Liver (tissue), 9 donors: Measurements from ENCODE around the gene PDP2. TPM values are rescaled to one million over a fixed set of nuclear protein-coding genes. Genes with fewer than 3 reads are reported as not detected.

Source experiments
- DNase-seq: peaks from one replicate; pipeline ENCODE4 v3.0.0-alpha.2; 2017; ENCODE audit warnings: low spot score
- H3K27ac ChIP-seq, 2 donors: one replicate each; pipeline ENCODE4 v1.7.0; 2013; ENCODE audit warnings: inconsistent platforms in 2 of 2, low read length in 2 of 2, control low read depth in 1 of 2, low read depth in 1 of 2, mild to moderate bottlenecking in 1 of 2
- H3K27me3 ChIP-seq, 4 donors: one replicate each; pipeline versions ENCODE4 v1.6.1 to v1.7.0; 2013; ENCODE audit warnings: low read length in 3 of 4, inconsistent platforms in 1 of 4, mild to moderate bottlenecking in 1 of 4, moderate library complexity in 1 of 4; ENCODE audit not compliant: control insufficient read depth in 4 of 4, insufficient read depth in 4 of 4
- H3K36me3 ChIP-seq, 4 donors: one replicate each; pipeline versions ENCODE4 v1.6.1 to v1.7.0; 2013; ENCODE audit warnings: low read length in 3 of 4, mild to moderate bottlenecking in 3 of 4, low read depth in 1 of 4, moderate library complexity in 1 of 4; ENCODE audit not compliant: control insufficient read depth in 4 of 4, insufficient read depth in 3 of 4
- H3K4me1 ChIP-seq, 4 donors: one replicate each; pipeline versions ENCODE4 v1.6.1 to v1.7.0; 2013; ENCODE audit warnings: low read length in 3 of 4, mild to moderate bottlenecking in 3 of 4, moderate library complexity in 1 of 4; ENCODE audit not compliant: control insufficient read depth in 4 of 4, insufficient read depth in 4 of 4
- H3K4me3 ChIP-seq, 3 donors: one replicate each; pipeline versions ENCODE4 v1.6.1 to v1.7.0; 2013; ENCODE audit warnings: low read length in 3 of 3, control low read depth in 1 of 3, low read depth in 1 of 3, mild to moderate bottlenecking in 1 of 3
- H3K9ac ChIP-seq, 2 donors: one replicate each; pipeline ENCODE4 v1.7.0; 2013; ENCODE audit warnings: low read length in 2 of 2, mild to moderate bottlenecking in 2 of 2, moderate library complexity in 2 of 2, control low read depth in 1 of 2, low read depth in 1 of 2
- H3K9me3 ChIP-seq, 4 donors: one replicate each; pipeline versions ENCODE4 v1.6.1 to v1.7.0; 2013; ENCODE audit warnings: low read length in 3 of 4; ENCODE audit not compliant: control insufficient read depth in 4 of 4
- ATF3 ChIP-seq: IDR thresholded peaks from 2 replicates; pipeline ENCODE4 v1.6.1; 2016; ENCODE audit warnings: antibody characterized with exemption
- EGR1 ChIP-seq, 2 donors: IDR thresholded peaks; 2 replicates each; pipeline ENCODE4 v1.6.1; 2016 to 2018; ENCODE audit warnings: antibody characterized with exemption in 2 of 2, low read depth in 2 of 2
- FOXA1 ChIP-seq: IDR thresholded peaks from 2 replicates; pipeline ENCODE4 v1.6.1; 2016; ENCODE audit warnings: antibody characterized with exemption
- FOXA2 ChIP-seq: IDR thresholded peaks from 2 replicates; pipeline ENCODE4 v1.6.1; 2016; ENCODE audit warnings: antibody characterized with exemption
- HNF4A ChIP-seq, 2 donors: conservative IDR thresholded peaks; 2 replicates each; pipeline ENCODE4 v1.6.1; 2016; ENCODE audit warnings: antibody characterized with exemption in 2 of 2, mild to moderate bottlenecking in 2 of 2
- HNF4G ChIP-seq: IDR thresholded peaks from 2 replicates; pipeline ENCODE4 v1.6.1; 2016; ENCODE audit warnings: antibody characterized with exemption
- JUND ChIP-seq, 2 donors: IDR thresholded peaks; 2 replicates each; pipeline ENCODE4 v1.6.1; 2016; ENCODE audit warnings: antibody characterized with exemption in 2 of 2
- REST ChIP-seq: IDR thresholded peaks from 2 replicates; pipeline ENCODE4 v1.6.1; 2016; ENCODE audit warnings: antibody characterized with exemption, mild to moderate bottlenecking
- RXRA ChIP-seq, 2 donors: IDR thresholded peaks; 2 replicates each; pipeline ENCODE4 v1.6.1; 2017 to 2018; ENCODE audit warnings: antibody characterized with exemption in 2 of 2, mild to moderate bottlenecking in 1 of 2
- SP1 ChIP-seq: IDR thresholded peaks from 2 replicates; pipeline ENCODE4 v1.6.1; 2018; ENCODE audit warnings: antibody characterized with exemption, mild to moderate bottlenecking
- TAF1 ChIP-seq: conservative IDR thresholded peaks from 2 replicates; pipeline ENCODE4 v1.6.1; 2016; ENCODE audit warnings: antibody characterized with exemption, mild to moderate bottlenecking
- YY1 ChIP-seq: IDR thresholded peaks from 2 replicates; pipeline ENCODE4 v1.6.1; 2016; ENCODE audit warnings: antibody characterized with exemption, mild to moderate bottlenecking
- ZBTB33 ChIP-seq: IDR thresholded peaks from 2 replicates; pipeline ENCODE4 v1.6.1; 2016; ENCODE audit warnings: antibody characterized with exemption
- WGBS: extraction: QIAGEN DNeasy Blood & Tissue Kit; methylation state at CpG from one replicate; pipeline ENCODE4 v1.1.7; 2013; 5-methylcytosine and 5-hydroxymethylcytosine counted together
- polyA plus RNA-seq, 2 donors: library from polyadenylated mRNA; stranded (reverse) in 1 of 2; unstranded in 1 of 2; fragments of 200-250 nt in 1 of 2; fragments of >200 nt in 1 of 2; fragmentation: Nextera tagmentation in 1 of 2; extraction: Ambion mirVana in 1 of 2; gene quantifications; one replicate each; pipeline versions ENCODE4 v1.2.1 to v1.2.3, GENCODE V29; 2013 to 2015
- total RNA-seq, 2 donors: library from RNA; depleted of rRNA; stranded (reverse); fragments of >200 nt; gene quantifications; one replicate each; pipeline ENCODE4 v1.2.3, GENCODE V29; 2014
- TF ChIP-seq, protein P1 (sequence below): IDR thresholded peaks from 2 replicates; pipeline ENCODE4 v1.6.1; 2016; ENCODE audit warnings: antibody characterized with exemption
- TF ChIP-seq, protein P2 (sequence below): fragments of 150-350 bp; IDR thresholded peaks from 2 replicates; pipeline ENCODE4 v1.5.1; 2017; ENCODE audit warnings: improper control_type of control experiment, low read depth, low read length; ENCODE audit not compliant: missing input control
- donor health status: healthy.
- donor health status: healthy.
- donor health status: healthy.
- donor health status: healthy.
- donor health status: healthy.

Gene PDP2
- total and polyA plus RNA-seq, 4 donors = 2.3 to 9.4 (median 6.1) TPM

DNA sequence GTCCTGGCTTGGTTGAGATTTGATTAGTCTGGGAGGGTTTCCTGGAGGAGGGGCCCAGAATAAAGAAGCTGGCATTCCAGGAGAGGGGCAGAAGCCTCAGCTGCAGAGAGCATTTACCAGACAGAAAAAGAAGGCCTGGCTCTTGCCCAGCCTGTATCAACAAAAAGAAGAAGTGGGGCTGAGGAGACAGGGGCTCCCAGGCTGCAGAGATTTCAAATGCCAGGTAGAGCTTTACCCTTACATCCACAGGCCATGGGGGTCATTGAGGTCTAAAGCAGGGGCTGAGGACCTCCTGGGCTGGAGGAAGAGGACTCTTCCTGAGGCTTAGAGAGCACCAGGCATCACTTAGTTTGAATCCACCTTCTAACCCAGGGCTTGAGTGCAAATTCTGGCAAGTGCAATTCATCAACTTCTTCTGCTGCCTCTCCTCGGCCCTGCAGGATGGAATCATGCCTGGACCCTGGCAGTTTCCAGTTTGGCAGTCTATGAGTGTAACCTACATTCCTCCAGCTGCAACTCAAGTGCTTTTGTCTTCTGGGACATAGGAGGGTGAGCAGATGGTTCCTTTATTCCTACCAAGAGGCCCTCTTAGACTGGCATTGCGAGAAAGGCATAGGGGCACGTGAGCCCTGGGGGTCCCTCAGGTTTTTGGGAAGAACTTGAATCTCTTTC, 20.8 kb upstream of the PDP2 start (continued):
- TF ChIP-seq ZBTB33 (no peak), RXRA (IDR thresholded peaks at IDR 0.05) (no peak), FOXA1 (no peak), ATF3 (no peak), JUND (IDR thresholded peaks at IDR 0.05) (no peak), FOXA2 (no peak), SP1 (no peak)
- TF ChIP-seq, protein P1, sequence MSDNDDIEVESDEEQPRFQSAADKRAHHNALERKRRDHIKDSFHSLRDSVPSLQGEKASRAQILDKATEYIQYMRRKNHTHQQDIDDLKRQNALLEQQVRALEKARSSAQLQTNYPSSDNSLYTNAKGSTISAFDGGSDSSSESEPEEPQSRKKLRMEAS = no peak

DNA sequence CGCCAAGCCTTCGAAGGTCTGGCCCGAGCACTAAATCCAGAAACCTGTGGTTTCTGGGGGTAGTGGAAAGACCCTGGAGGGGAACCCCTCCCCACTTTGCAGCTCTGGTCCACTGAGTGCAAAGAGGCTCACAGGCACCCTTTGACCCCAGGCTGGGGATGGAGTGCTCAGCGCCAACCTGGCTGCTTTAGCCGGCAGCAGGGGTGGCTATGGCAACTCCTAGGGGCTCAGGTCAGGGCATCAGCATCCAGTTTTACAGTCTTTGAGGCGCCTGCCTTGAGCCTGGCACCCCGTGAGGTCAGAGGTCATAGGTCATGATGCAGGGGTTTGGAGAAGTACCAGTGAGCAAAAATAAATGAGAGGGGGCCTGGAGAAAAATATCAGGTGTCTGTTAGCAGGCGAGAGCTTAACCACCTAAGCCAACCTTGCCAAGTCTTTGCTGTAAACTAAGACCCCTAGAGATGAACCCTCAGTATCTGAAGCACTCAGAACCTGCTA, 18.2 kb upstream of the PDP2 start:
- Histone ChIP-seq H3K4me3 (no peak overlapping the region), H3K27me3 (no peaks in the 10 kb centered on the region), H3K4me1 (no peaks in the 10 kb centered on the region), H3K9ac (no peak overlapping the region), H3K27ac (no peak overlapping the region), H3K9me3 (no peaks in the 10 kb centered on the region), H3K36me3 (no peaks in the 10 kb centered on the region)
- DNase-seq = no peak
- 92% methylated on average over 8 of the region's 8 CpGs for WGBS
- TF ChIP-seq YY1 (no peak), HNF4G (no peak), EGR1 (IDR thresholded peaks at IDR 0.05; ENCODE audit: low read depth in 2 of 2) (no peak), ATF3 (no peak), HNF4A (conservative IDR thresholded peaks at IDR 0.05) (no peak), RXRA (IDR thresholded peaks at IDR 0.05) (no peak), SP1 (no peak)
- TF ChIP-seq, protein P2, sequence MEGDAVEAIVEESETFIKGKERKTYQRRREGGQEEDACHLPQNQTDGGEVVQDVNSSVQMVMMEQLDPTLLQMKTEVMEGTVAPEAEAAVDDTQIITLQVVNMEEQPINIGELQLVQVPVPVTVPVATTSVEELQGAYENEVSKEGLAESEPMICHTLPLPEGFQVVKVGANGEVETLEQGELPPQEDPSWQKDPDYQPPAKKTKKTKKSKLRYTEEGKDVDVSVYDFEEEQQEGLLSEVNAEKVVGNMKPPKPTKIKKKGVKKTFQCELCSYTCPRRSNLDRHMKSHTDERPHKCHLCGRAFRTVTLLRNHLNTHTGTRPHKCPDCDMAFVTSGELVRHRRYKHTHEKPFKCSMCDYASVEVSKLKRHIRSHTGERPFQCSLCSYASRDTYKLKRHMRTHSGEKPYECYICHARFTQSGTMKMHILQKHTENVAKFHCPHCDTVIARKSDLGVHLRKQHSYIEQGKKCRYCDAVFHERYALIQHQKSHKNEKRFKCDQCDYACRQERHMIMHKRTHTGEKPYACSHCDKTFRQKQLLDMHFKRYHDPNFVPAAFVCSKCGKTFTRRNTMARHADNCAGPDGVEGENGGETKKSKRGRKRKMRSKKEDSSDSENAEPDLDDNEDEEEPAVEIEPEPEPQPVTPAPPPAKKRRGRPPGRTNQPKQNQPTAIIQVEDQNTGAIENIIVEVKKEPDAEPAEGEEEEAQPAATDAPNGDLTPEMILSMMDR = no peak

DNA sequence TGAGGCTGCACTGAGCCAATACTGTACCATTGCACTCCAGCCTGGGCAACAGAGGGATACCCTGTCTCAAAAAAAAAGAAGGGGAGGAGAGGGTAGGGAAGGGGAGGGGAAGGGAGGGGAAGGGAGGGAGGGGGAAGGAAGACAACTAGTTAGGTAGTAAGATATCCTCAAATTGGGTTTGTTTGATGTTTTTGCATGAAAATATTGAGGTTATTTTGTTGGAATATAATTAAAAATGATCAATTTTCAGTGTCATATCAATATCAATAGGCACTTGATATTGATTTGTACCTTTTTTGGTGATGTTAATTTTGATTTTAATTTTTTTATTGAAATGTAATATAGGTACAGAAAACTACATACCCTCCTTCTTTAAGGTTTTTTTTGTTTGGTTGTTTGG, 16.6 kb upstream of the PDP2 start:
- Histone ChIP-seq H3K27me3 (no peaks in the 10 kb centered on the region), H3K9ac (no peak overlapping the region), H3K36me3 (no peaks in the 10 kb centered on the region), H3K27ac (no peak overlapping the region), H3K4me3 (no peak overlapping the region), H3K4me1 (no peaks in the 10 kb centered on the region), H3K9me3 (no peaks in the 10 kb centered on the region)
- no peak for DNase-seq
- TF ChIP-seq, protein P2 = no peak
- TF ChIP-seq REST = no peak
- no peak for TF ChIP-seq HNF4A (conservative IDR thresholded peaks at IDR 0.05)
- TF ChIP-seq YY1 = no peak
- no peak for TF ChIP-seq ZBTB33
- TF ChIP-seq TAF1 = no peak
- no peak for TF ChIP-seq ATF3
